Lower lobe of right lung (tissue), 2 donors: ENCODE data around the gene FCN2. TPM values are rescaled to one million over a fixed set of nuclear protein-coding genes. Genes with fewer than 3 reads are reported as not detected.

Experiments
- ATAC-seq, 2 donors: fragments of 200-7000 bp; cut with Tn5 transposase; one replicate each; pipeline ENCODE4 v1.9.1; 2020 to 2022; ENCODE audit warnings: mild to moderate bottlenecking in 2 of 2, moderate library complexity in 2 of 2
- DNase-seq: peaks from one replicate; pipeline ENCODE4 v3.0.0-alpha.2; 2020
- H3K27ac ChIP-seq: fragments of 200-600 bp; one replicate; pipeline ENCODE4 v1.8.0; 2022
- H3K27me3 ChIP-seq: fragments of 200-600 bp; one replicate; pipeline ENCODE4 v1.8.0; 2022; ENCODE audit warnings: low read depth
- H3K36me3 ChIP-seq: fragments of 200-600 bp; one replicate; pipeline ENCODE4 v1.8.0; 2022; ENCODE audit warnings: mild to moderate bottlenecking
- H3K4me1 ChIP-seq: fragments of 200-600 bp; one replicate; pipeline ENCODE4 v1.8.0; 2022
- H3K4me3 ChIP-seq: fragments of 200-600 bp; one replicate; pipeline ENCODE4 v1.8.0; 2022; ENCODE audit warnings: mild to moderate bottlenecking
- H3K9me3 ChIP-seq: fragments of 200-600 bp; one replicate; pipeline ENCODE4 v1.8.0; 2022
- CTCF ChIP-seq: fragments of 200-600 bp; IDR thresholded peaks from one replicate; pipeline ENCODE4 v1.8.0; 2022; ENCODE audit warnings: antibody characterized with exemption, mild to moderate bottlenecking
- intact Hi-C: fragments of 100-400 bp; cut with DNase I; formaldehyde crosslinking; loops from one replicate; pipeline ENCODE4 v1.11.0; 2022
- total RNA-seq: library from RNA; stranded (reverse); fragmentation: NEBNext Ultra II Directional; extraction: Animal tissue kit (Norgen Biotek cat#: 25700); gene quantifications from one replicate; pipeline ENCODE4 v1.2.1, GENCODE V29; 2021
- donor health status: DM: no; HTN: yes; CAD: no; lungs with severe emphysema.

Gene FCN2
- total RNA-seq, 1 donor from 2014 or later = not detected

- Histone ChIP-seq H3K36me3 (no peaks in the 10 kb centered on the region), H3K4me3 (no peak overlapping the region), H3K9me3 (no peaks in the 10 kb centered on the region), H3K27ac (peak overlapping the region; percentile 11), H3K27me3 (no peaks in the 10 kb centered on the region), H3K4me1 (peaks cover 25% of the 10 kb centered on the region)
- intact Hi-C loops = no loop called here
- TF ChIP-seq CTCF = no peak
- DNase-seq (peak; percentile 18), ATAC-seq (peak; percentile 24 to 37)
Observed at GRCh38 chr9:134895908-134896833, 15.6 kb downstream of the FCN2 start.

GRCh38 chr9:134896834-134897583 lies 16.4 kb downstream of the FCN2 start:
- H3K27ac ChIP-seq = peak overlapping the region; percentile 24
- no peak for TF ChIP-seq CTCF
- peak; percentile 2 for DNase-seq
- H3K27me3 ChIP-seq = no peaks in the 10 kb centered on the region
- intact Hi-C loops = no loop called here
- peaks cover 21% of the 10 kb centered on the region for H3K4me1 ChIP-seq
- ATAC-seq = no peak
- H3K9me3 ChIP-seq = no peaks in the 10 kb centered on the region
- H3K36me3 ChIP-seq = no peaks in the 10 kb centered on the region
- no peak overlapping the region for H3K4me3 ChIP-seq

GRCh38 chr9:134897584-134898170 lies 17.1 kb downstream of the FCN2 start:
- intact Hi-C loops = no loop called here

GRCh38 chr9:134898319-134898718 lies 17.7 kb downstream of the FCN2 start:
- intact Hi-C loops = no loop called here
- Histone ChIP-seq H3K27ac (no peak overlapping the region), H3K36me3 (no peaks in the 10 kb centered on the region), H3K4me1 (peaks cover 21% of the 10 kb centered on the region), H3K27me3 (no peaks in the 10 kb centered on the region), H3K9me3 (no peaks in the 10 kb centered on the region), H3K4me3 (no peak overlapping the region)
- DNase-seq = no peak
- TF ChIP-seq CTCF = no peak
- ATAC-seq = no peak

More at GRCh38 chr9:134897584-134898170, 17.1 kb downstream of the FCN2 start:
- Histone ChIP-seq H3K27ac (no peak overlapping the region), H3K9me3 (no peaks in the 10 kb centered on the region), H3K4me3 (no peak overlapping the region), H3K27me3 (no peaks in the 10 kb centered on the region), H3K36me3 (no peaks in the 10 kb centered on the region), H3K4me1 (peaks cover 21% of the 10 kb centered on the region)
- ATAC-seq = no peak
- no peak for DNase-seq
- TF ChIP-seq CTCF = no peak

GRCh38 chr9:134899168-134899567 lies 18.6 kb downstream of the FCN2 start:
- Histone ChIP-seq H3K4me1 (peaks cover 21% of the 10 kb centered on the region), H3K9me3 (no peaks in the 10 kb centered on the region), H3K4me3 (no peak overlapping the region), H3K27me3 (no peaks in the 10 kb centered on the region), H3K27ac (no peak overlapping the region), H3K36me3 (no peaks in the 10 kb centered on the region)
- no peak for DNase-seq
- intact Hi-C loops = no loop called here
- no peak for TF ChIP-seq CTCF
- ATAC-seq = no peak
